ENCODE measurements around the gene PGAM5.

Gene PGAM5

DNA sequence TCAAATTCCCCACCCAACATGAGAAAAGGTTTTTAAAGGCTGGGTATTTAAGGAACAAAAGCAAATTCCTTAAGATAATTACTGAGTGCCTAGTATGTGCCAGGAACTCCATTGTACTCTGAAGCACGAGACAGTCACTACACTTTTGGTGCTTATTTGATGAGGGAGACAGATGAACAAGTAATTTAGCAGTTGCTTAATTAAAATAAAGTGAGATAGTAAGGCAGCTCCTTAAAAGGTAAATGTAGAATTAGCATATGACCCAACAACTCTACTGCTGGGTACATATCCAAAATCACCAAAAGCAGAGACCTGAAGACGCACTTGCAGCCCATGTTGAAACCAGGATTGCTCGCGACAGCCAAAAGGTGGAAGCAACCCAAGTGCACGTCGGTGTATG lies 44.8 kb upstream of the PGAM5 start:
- no peak for DNase-seq (ENCODE audit: low read depth)
- H3K4me3 ChIP-seq (ENCODE audit: low read length): no peak overlapping the region
- TF ChIP-seq CTCF (conservative IDR thresholded peaks at IDR 0.05; ENCODE audit: low read depth, low read length): no peak

DNA sequence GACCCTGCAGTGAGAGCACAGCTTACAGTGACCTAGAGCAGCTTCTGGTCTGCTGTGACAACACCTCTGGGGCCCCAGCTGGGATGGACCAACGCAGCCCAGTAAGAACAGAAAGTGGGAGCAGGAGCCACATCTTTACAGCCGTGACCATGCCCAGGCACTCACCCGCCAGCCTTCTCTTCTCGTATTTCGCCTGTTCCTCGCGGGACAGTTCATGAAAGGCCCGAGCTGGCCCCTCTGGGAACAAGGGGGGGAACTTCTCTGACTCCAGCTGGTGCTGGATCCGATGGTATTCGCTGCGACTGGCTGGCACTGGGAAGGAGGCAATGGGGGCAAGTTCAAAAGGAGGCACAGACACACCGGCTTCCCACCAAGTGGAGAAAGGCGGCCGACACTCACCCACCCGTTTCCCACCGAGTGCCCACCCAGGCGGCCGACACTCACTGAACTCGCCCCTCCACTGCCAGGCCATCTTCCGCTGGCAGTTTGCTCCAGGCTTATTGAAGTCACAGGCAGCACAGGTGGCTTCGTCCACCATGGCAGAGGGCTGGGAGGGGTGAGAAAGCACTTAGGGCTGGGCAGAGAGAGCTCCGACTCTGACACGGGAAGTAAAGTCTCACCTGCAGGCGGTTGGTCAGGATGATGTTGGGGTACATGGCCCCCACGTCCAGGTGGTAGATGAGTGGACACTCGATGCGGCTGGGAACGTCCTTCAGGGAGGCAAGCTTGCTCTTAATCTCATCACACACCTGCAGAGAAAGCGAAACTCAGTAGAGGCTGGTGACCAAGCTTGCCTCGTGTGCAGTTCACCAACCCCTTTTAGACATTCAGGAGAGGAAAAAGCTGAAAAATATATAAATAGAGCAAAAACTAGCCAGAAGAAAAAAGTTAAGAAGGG lies 42.2 kb upstream of the PGAM5 start:
- TF ChIP-seq CTCF (conservative IDR thresholded peaks at IDR 0.05; ENCODE audit: low read depth, low read length): no peak
- no peak overlapping the region for H3K4me3 ChIP-seq (ENCODE audit: low read length)
- no peak for DNase-seq (ENCODE audit: low read depth)

- H3K4me3 ChIP-seq (ENCODE audit: low read length): no peak overlapping the region
- no peak for DNase-seq (ENCODE audit: low read depth)
- TF ChIP-seq CTCF (conservative IDR thresholded peaks at IDR 0.05; ENCODE audit: low read depth, low read length): no peak
Observed at GRCh38 chr12:132669166-132669879, 41.3 kb upstream of the PGAM5 start.

DNA sequence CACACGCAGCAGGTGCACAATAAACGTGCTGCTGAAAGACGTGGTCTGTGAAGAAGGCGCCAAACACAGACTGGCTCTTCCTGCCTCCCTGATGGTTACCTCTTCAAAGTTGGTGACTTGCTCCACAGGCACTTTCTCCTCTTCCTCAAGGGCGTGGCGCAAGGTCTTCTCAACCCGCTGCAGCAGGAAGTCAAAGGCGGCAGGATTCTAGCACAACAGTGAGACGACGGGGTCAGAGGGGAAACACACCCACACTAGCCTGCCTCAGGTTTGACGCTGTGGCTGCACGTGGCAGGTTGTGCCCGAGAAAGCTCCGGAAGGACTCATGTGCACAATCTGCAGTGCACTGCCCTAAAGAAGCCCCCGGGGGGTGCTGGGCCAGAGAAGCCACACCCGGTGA lies 38.5 kb upstream of the PGAM5 start:
- H3K4me3 ChIP-seq (ENCODE audit: low read length): no peak overlapping the region
- no peak for DNase-seq (ENCODE audit: low read depth)
- TF ChIP-seq CTCF (conservative IDR thresholded peaks at IDR 0.05; ENCODE audit: low read depth, low read length): no peak

DNA sequence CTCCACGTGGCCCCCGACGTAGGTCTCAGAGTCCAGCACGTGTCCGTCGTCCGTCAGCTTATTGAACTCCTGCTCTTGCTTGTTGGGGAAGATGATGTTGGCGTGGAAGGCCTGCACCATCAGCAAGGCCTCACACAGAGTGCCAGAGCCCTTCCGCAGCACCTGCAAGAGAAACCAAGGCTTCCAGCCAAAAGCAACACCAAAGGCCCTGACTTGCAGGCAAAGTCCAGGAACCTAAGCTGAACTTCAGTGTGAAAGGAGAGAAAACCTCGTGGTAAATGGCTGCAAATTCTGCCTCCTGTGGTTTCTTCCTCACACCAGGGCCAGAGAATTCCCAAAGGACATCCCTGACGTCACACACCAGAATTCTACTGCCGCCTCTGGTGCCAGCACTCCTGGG lies 38.0 kb upstream of the PGAM5 start:
- no peak for DNase-seq (ENCODE audit: low read depth)
- H3K4me3 ChIP-seq (ENCODE audit: low read length): no peak overlapping the region
- no peak for TF ChIP-seq CTCF (conservative IDR thresholded peaks at IDR 0.05; ENCODE audit: low read depth, low read length)

GRCh38 chr12:132673288-132674179 lies 37.1 kb upstream of the PGAM5 start:
- DNase-seq (ENCODE audit: low read depth): no peak
- no peak for TF ChIP-seq CTCF (conservative IDR thresholded peaks at IDR 0.05; ENCODE audit: low read depth, low read length)
- no peak overlapping the region for H3K4me3 ChIP-seq (ENCODE audit: low read length)
